ENCODE data around the gene ZNF768. TPM values are rescaled to one million over a fixed set of nuclear protein-coding genes. Genes with fewer than 3 reads are reported as not detected.
A peak's percentile ranks its signal among the peaks of the same experiment; 100 is the strongest.

The ZNF768 gene
- total RNA-seq, 4 donors from 2014 or later, result 13.6 to 24.5 (median 20.6) TPM

- 56 to 57% methylated on average over 2 to 4 of the region's 4 CpGs for WGBS, 2 donors
- DNase-seq, result no peak
- H3K36me3 ChIP-seq, result peaks cover 8 to 42% (median 11%) of the 10 kb centered on the region in 3 donors
- TF ChIP-seq POLR2A (IDR thresholded peaks at IDR 0.05), result no peak
- TF ChIP-seq CTCF (IDR thresholded peaks at IDR 0.05), result no peak
- no peaks in the 10 kb centered on the region for H3K27me3 ChIP-seq
- intact Hi-C loops (cut with DNase I), result loop anchor here (5.0 kb wide), 1 partner anchor 82 kb away; the partner anchor contains the start of gene SEPHS2
- peaks cover 23 to 76% (median 25%) of the 10 kb centered on the region in 3 donors for H3K4me1 ChIP-seq
- no peak overlapping the region for H3K4me3 ChIP-seq
- H3K9me3 ChIP-seq, result no peaks in the 10 kb centered on the region
- H3K27ac ChIP-seq, result peak overlapping the region; percentile 39 to 100 (median 95)
Measured at GRCh38 chr16:30528799-30529457, 2.6 kb upstream of the ZNF768 start.

GRCh38 chr16:30527635-30528178, 1.3 kb upstream of the ZNF768 start:
- no peak for DNase-seq
- intact Hi-C loops (cut with DNase I), result loop anchor here (5.0 kb wide), 1 partner anchor 80 kb away; the partner anchor contains the start of gene SEPHS2
- Histone ChIP-seq H3K9me3 (no peaks in the 10 kb centered on the region), H3K4me3 (peak overlapping the region; percentile 71 to 92 (median 82)), H3K36me3 (peaks cover 6 to 39% (median 10%) of the 10 kb centered on the region in 3 donors), H3K27ac (peak overlapping the region; percentile 93 to 100 (median 96)), H3K4me1 (peaks cover 16 to 64% (median 17%) of the 10 kb centered on the region in 3 donors), H3K27me3 (no peaks in the 10 kb centered on the region)
- no peak for TF ChIP-seq POLR2A (IDR thresholded peaks at IDR 0.05)
- TF ChIP-seq CTCF (IDR thresholded peaks at IDR 0.05), result peak in 1 of 6 experiments; percentile 3
- 4 to 11% methylated on average over 11 to 13 of the region's 14 CpGs for WGBS, 2 donors

- peak; percentile 8 to 37 (median 30) for TF ChIP-seq CTCF (IDR thresholded peaks at IDR 0.05)
- peak in 2 of 4 donors; percentile 54 to 57 for TF ChIP-seq POLR2A (IDR thresholded peaks at IDR 0.05)
- Histone ChIP-seq H3K9me3 (no peaks in the 10 kb centered on the region), H3K4me3 (peak overlapping the region; percentile 71 to 92 (median 82)), H3K27me3 (no peaks in the 10 kb centered on the region), H3K36me3 (peaks cover 0 to 32% (median 3%) of the 10 kb centered on the region in 3 donors), H3K27ac (peak overlapping the region; percentile 93 to 100 (median 96)), H3K4me1 (peaks cover 16 to 58% (median 17%) of the 10 kb centered on the region in 3 donors)
- DNase-seq, result peak; percentile 88
- WGBS, 2 donors, result 1% methylated on average over 28 of the region's 79 CpGs; no CpG with 5 or more reads in 1 of the 2 donors
- intact Hi-C loops (cut with DNase I), result loop anchor here (5.0 kb wide), 1 partner anchor 80 kb away; the partner anchor contains the start of gene SEPHS2
Measured at GRCh38 chr16:30526823-30527634, 663 bp upstream of the ZNF768 start.

DNA sequence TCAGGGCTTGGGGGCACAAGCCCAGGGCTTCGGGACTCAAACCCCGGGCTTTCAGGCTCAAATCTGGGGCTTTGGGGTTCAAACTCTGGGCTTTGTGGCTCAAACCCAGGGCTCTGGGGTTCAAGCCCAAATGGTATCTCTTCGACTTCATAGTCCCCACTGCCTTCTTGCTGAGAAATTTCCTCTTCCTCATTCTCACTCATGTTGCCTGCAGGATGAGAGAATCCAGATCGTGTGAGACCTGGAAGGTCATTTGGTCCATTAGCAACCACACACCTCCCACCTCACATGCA, 576 bp downstream of the ZNF768 start:
- Histone ChIP-seq H3K4me1 (peaks cover 16 to 57% (median 17%) of the 10 kb centered on the region in 3 donors), H3K27ac (peak overlapping the region; percentile 93 to 100 (median 96))
- 0 to 14% methylated on average over 1 to 2 of the region's 4 CpGs for WGBS, 2 donors

More for the DNA sequence above, 576 bp downstream of the ZNF768 start:
- H3K9me3 ChIP-seq, result no peaks in the 10 kb centered on the region
- no peaks in the 10 kb centered on the region for H3K27me3 ChIP-seq
- peaks cover 0 to 19% (median 0%) of the 10 kb centered on the region in 3 donors for H3K36me3 ChIP-seq
- DNase-seq, result no peak
- TF ChIP-seq CTCF (IDR thresholded peaks at IDR 0.05), result no peak
- TF ChIP-seq POLR2A (IDR thresholded peaks at IDR 0.05), result no peak
- intact Hi-C loops (cut with DNase I), result loop anchor here (5.0 kb wide), 1 partner anchor 78 kb away; the partner anchor contains the start of gene SEPHS2
- peak overlapping the region; percentile 71 to 92 (median 82) for H3K4me3 ChIP-seq

All from esophagus squamous epithelium (tissue), 5 donors.